GM10248 (cell line): Measurements from ENCODE around the gene ZNF791.
A peak's percentile ranks its signal among the peaks of the same experiment; 100 is the strongest.

ENCODE experiments used
- CTCF ChIA-PET: fragments of 300-600 bp; sonication (Branson Sonifier 250); formaldehyde crosslinking; extraction: SDS; loops from one replicate; lab custom pipeline; 2021; ENCODE audit warnings: antibody characterized with exemption; lab: Yijun Ruan, JAX
- POLR2A ChIA-PET: fragments of 350-650 bp; sonication (Branson Sonifier 250); formaldehyde crosslinking; extraction: SDS; loops from one replicate; lab custom pipeline; 2020; ENCODE audit warnings: antibody characterized with exemption; lab: Yijun Ruan, JAX
- DNase-seq: peaks from one replicate; pipeline ENCODE4 v3.0.0; 2012; ENCODE audit errors: extremely low spot score
- CTCF ChIP-seq: IDR thresholded peaks from 2 replicates; pipeline ENCODE4 v1.5.1; 2012; ENCODE audit warnings: mild to moderate bottlenecking, low read depth; ENCODE audit errors: extremely low read depth, missing control alignments, control extremely low read depth

The ZNF791 gene

GRCh38 chr19:12681074-12681987, 70.6 kb downstream of the ZNF791 start, which contains the start of gene DHPS:
TSS of gene DHPS (minus strand) at chr19:12681880. CDS start at chr19:12681766, 114 bp downstream.
- DNase-seq, result peak; percentile 93
- TF ChIP-seq CTCF, result no peak
- CTCF ChIA-PET, result interaction anchor here (1.1 to 2.9 kb wide), 8 partner anchors 9 to 590 kb away, joined by 3 to 14 read pairs (median 4); no protein-coding TSS in a partner anchor
- POLR2A ChIA-PET, result interaction anchor here (0.6 to 1.4 kb wide), 9 partner anchors 9 to 1403 kb away, joined by 3 to 17 read pairs (median 4); partner anchors contain the start of genes MAN2B1, TNPO2 and WDR83
